ENCODE measurements around the gene AHSA1. TPM values are rescaled to one million over a fixed set of nuclear protein-coding genes. Genes with fewer than 3 reads are reported as not detected.
"Not testable (repeated sequence)": the region's sequence is repeated elsewhere in the genome, so short reads cannot be mapped to it uniquely, and the experiment has no call there.

AHSA1 gene
- total RNA-seq (66.2 TPM), polyA plus RNA-seq (126 TPM)

DNA sequence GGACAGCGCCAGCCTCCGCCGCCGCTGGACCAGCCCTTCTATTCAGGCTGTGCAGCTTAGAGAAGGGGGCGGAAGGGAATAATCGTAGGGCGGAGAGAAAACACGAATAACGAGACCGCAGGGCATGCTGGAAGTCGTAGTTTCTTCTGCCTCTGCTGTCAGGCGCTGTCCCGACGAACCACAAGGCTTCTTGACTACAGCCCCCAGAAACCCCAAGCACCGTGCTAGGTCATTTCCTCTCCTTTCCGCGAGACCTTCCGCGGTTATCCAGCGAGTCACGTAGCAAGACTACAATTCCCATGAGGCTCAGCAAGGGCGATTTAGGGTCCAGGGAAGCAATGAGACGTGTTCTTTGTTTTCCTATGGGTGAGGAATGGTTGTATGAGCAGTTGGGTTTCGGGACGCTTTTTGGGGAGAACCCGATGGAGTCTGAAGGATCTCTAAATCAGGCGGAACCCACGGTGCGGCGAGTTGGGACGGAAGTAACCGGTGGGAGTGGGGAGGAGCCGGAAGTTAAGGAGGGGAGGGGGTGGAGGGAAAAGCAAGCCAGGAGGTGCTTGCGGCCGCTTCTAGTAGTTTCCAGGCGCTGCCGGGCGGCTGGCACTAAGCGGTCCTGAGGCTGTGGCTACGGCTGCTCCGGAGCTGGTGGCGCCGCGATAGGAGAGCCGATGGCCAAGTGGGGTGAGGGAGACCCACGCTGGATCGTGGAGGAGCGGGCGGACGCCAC, at the start of gene AHSA1, which contains the start of gene VIPAS39:
AHSA1 (plus strand) TSS at position 572 of the 727 bp plus-strand sequence; CDS start at position 669, 97 bp downstream.
VIPAS39 (minus strand) TSS at position 80 of the 727 bp plus-strand sequence. CDS start 3,499 bp downstream, outside the sequence.
- H3K27ac ChIP-seq (ENCODE audit: low read depth): peak within 1 kb of the TSS; percentile 84
- no peaks in the 10 kb centered on the region for H3K4me1 ChIP-seq (ENCODE audit: insufficient read depth)
- peak within 1 kb of the TSS; percentile 93 for H3K4me3 ChIP-seq (ENCODE audit: low read depth, low read length)
- under 1% methylated on average over 50 of the region's 50 CpGs for WGBS
- H3K36me3 ChIP-seq (ENCODE audit: insufficient read depth): peaks cover 2% of the 10 kb centered on the region
- peak; percentile 98 for DNase-seq (ENCODE audit: extremely low spot score)

DNA sequence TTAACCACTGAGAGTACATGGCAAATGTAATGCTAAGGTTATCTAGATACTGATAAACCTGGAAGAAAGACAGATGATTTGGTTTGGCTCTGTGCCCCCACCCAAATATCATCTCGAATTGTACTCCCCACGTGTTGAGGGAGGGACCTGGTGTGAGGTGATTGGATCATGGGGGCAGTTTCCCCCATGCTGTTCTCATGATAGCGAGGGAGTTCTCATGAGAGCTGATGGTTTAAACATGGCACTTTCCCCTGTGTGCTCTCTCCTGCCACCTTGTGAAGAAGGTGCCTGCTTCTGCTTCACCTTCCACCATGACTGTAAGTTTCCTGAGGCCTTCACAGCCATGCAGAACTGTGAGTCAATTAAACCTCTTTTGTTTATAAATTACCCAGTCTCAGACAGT, 48.8 kb upstream of the AHSA1 start:
- no peak for DNase-seq (ENCODE audit: extremely low spot score)
- WGBS: 30% methylated on average over 3 of the region's 3 CpGs
- no peak overlapping the region for H3K4me3 ChIP-seq (ENCODE audit: low read depth, low read length)
- H3K4me1 ChIP-seq (ENCODE audit: insufficient read depth): no peaks in the 10 kb centered on the region
- no peak overlapping the region for H3K27ac ChIP-seq (ENCODE audit: low read depth)
- H3K36me3 ChIP-seq (ENCODE audit: insufficient read depth): no peaks in the 10 kb centered on the region

DNA sequence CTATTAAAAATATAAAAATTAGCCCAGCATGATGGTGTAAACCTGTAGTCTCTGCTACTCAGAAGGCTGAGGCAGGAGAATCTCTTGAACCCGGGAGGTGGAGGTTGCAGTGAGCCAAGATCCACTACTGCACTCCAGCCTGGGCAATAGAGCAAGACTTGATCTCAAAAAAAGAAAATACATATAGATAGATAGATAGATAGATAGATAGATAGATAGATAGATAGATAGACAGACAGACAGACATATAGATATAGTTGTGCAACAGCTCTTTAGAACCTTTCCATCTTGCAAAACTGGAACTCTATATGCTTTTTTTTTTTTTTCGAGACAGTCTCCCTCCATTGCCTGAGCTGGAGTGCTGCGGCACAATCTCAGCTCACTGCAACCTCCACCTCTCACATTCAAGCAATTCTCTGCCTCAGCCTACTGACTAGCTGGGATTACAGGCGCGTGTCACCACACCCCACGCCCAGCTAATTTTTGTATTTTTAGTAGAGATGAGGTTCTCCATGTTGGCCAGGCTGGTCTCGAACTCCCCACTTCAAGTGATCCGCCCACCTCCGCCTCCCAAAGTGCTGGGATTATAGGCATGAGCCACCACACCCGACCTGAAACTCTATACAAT, 42.4 kb upstream of the AHSA1 start:
- H3K36me3 ChIP-seq (ENCODE audit: insufficient read depth); H3K4me3 ChIP-seq (ENCODE audit: low read depth, low read length); H3K27ac ChIP-seq (ENCODE audit: low read depth); H3K4me1 ChIP-seq (ENCODE audit: insufficient read depth); DNase-seq (ENCODE audit: extremely low spot score): not testable (repeated sequence)
- WGBS: 94% methylated on average over 10 of the region's 10 CpGs

DNA sequence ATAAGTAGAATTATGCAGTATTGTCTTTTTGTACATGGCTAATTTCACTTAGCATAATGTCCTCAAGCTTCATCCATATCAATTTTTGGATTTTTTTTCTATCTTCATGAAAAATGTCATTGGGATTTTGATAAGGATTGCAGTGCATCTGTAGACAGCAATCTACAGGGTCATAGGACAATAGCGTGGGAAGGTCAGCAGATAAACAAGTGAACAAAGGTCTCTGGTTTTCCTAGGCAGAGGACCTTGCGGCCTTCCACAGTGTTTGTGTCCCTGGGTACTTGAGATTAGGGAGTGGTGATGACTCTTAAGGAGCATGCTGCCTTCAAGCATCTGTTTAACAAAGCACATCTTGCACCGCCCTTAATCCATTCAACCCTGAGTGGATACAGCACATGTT, 41.8 kb upstream of the AHSA1 start:
- H3K27ac ChIP-seq (ENCODE audit: low read depth); H3K36me3 ChIP-seq (ENCODE audit: insufficient read depth); H3K4me1 ChIP-seq (ENCODE audit: insufficient read depth); DNase-seq (ENCODE audit: extremely low spot score); H3K4me3 ChIP-seq (ENCODE audit: low read depth, low read length): not testable (repeated sequence)
- 92% methylated on average over 2 of the region's 3 CpGs for WGBS

DNA sequence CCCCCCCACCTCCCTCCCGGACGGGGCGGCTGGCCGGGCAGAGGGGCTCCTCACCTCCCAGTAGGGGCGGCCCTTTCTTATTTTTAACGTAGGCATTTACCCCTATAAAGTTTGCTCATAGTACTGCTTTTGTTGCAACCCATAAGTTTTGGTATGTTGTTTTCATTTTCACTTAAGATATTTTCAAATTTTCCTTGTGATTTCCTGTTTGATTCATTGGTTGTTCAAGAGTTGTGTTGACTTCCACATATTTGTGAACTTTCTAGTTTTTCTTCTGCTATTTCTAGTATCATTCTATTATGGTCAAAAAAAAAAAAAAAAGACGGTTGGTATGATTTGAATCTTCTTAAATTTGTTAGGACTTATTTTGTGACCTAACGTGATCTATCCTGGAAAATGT, 41.1 kb upstream of the AHSA1 start:
- H3K4me1 ChIP-seq (ENCODE audit: insufficient read depth): no peaks in the 10 kb centered on the region
- 94% methylated on average over 8 of the region's 8 CpGs for WGBS
- no peak for DNase-seq (ENCODE audit: extremely low spot score)
- H3K27ac ChIP-seq (ENCODE audit: low read depth): no peak overlapping the region
- no peaks in the 10 kb centered on the region for H3K36me3 ChIP-seq (ENCODE audit: insufficient read depth)
- H3K4me3 ChIP-seq (ENCODE audit: low read depth, low read length): no peak overlapping the region

DNA sequence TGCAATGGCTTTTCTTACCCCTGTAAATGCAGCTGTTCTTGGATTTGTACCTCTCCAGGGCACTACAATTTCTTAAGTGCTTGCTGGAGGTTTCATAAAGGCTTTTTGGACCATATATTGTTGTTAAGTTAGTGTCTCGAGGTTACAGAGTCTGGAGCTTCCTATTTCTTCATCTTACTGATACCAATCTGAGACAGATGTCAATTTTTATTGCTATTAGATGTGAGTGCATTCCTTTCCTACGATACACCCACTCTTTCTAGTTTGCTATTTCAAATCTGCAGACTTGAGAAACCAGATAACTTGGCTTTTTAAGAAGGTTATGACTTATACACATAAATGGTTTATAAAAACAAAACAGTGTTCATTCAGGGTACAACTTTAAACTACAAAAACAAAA, 36.7 kb upstream of the AHSA1 start:
- H3K36me3 ChIP-seq (ENCODE audit: insufficient read depth): peaks cover 3% of the 10 kb centered on the region
- no peak for DNase-seq (ENCODE audit: extremely low spot score)
- 63% methylated on average over 2 of the region's 2 CpGs for WGBS
- no peak overlapping the region for H3K27ac ChIP-seq (ENCODE audit: low read depth)
- H3K4me1 ChIP-seq (ENCODE audit: insufficient read depth): no peaks in the 10 kb centered on the region
- H3K4me3 ChIP-seq (ENCODE audit: low read depth, low read length): no peak overlapping the region

DNA sequence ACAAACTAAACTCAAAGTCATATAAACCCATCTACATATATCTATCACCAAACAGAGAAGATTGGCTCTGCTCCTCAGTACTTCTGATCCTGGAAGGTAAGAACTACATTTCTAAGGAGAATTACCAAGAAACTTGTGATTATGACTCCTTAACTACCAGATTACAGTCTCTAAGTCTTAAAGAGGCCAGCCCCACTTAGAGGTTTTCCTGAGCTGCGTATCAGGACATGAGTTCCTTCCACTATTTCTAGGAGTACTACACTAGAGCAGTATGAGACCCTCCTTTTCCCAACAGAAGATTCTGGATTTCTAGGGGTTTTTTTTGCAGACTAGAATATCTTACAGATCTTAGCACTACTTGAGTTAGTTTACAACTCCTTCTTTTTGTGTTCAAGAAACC, 34.5 kb upstream of the AHSA1 start, which contains the start of gene NOXRED1:
NOXRED1 (minus strand) TSS at position 101 of the 400 bp plus-strand sequence. CDS start 634 bp downstream, outside the sequence.
- no peak for DNase-seq (ENCODE audit: extremely low spot score)
- no peaks in the 10 kb centered on the region for H3K4me1 ChIP-seq (ENCODE audit: insufficient read depth)
- 99% methylated on average over 1 of the region's 1 CpG for WGBS
- no peak within 1 kb of the TSS for H3K4me3 ChIP-seq (ENCODE audit: low read depth, low read length)
- H3K36me3 ChIP-seq (ENCODE audit: insufficient read depth): peaks cover 7% of the 10 kb centered on the region
- H3K27ac ChIP-seq (ENCODE audit: low read depth): no peak within 1 kb of the TSS

DNA sequence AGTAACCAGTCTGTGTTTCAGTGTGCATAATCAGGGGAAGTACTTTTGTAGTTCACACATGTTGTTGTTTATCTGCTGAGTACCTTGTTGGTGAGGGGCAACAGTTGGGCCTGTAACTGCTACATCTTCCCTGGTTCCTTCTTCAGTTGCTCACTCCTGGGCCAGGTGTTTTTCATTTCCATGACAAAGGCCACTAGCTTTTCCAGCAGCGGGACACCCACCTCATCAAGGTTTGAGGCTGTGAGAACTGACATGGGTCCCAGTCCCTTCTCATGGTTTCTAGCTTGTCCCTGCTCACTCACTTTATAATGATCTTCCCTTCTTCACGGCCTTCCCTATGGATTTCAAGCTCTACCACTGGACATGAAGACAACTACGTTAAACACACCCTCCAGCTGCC, 33.0 kb upstream of the AHSA1 start:
- Histone ChIP-seq H3K27ac (ENCODE audit: low read depth) (no peak overlapping the region), H3K4me3 (ENCODE audit: low read depth, low read length) (no peak overlapping the region), H3K36me3 (ENCODE audit: insufficient read depth) (peaks cover 13% of the 10 kb centered on the region), H3K4me1 (ENCODE audit: insufficient read depth) (no peaks in the 10 kb centered on the region)
- 85% methylated on average over 3 of the region's 3 CpGs for WGBS
- DNase-seq (ENCODE audit: extremely low spot score): no peak

DNA sequence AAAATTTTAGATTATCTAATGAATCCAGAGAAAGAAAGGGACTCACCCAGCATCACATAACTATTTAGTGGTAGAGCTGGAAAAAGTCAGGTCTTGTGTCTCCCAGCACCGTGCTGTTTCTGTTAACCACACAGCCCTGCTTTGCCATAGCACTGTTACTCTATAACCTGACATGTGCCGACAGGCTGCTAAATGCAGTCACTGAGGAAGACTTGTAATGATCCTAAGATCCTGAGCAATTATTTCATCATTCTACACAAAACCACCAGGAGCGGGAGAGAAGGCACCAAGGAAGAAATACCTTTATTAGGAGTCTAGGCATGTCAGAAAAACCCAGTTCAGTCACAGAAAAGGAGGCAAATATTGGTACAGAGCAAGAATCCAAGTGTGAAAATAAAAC, 31.5 kb upstream of the AHSA1 start:
- DNase-seq (ENCODE audit: extremely low spot score): no peak
- peaks cover 13% of the 10 kb centered on the region for H3K36me3 ChIP-seq (ENCODE audit: insufficient read depth)
- no peaks in the 10 kb centered on the region for H3K4me1 ChIP-seq (ENCODE audit: insufficient read depth)
- WGBS: 97% methylated on average over 3 of the region's 3 CpGs
- H3K4me3 ChIP-seq (ENCODE audit: low read depth, low read length): no peak overlapping the region
- H3K27ac ChIP-seq (ENCODE audit: low read depth): no peak overlapping the region

DNA sequence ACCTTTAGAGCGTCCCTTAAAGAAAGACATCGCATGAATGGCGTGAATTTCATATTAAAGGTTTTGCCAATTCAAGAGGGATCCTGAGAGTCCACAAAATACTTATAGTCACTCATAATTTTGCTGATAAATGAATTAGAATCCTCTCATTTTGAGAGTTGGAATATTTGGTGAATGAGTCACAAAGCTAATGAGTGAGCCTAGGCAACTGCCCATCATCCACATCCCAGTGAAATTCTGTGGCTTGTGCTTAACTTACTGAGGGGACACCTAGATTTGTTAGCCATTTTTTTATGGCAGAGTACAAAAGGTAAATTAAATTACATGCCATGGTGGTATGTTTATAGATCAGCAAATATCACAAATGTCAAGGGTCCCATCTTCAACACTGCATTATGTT, 21.9 kb upstream of the AHSA1 start:
- 98% methylated on average over 3 of the region's 3 CpGs for WGBS
- H3K4me3 ChIP-seq (ENCODE audit: low read depth, low read length): no peak overlapping the region
- peaks cover 3% of the 10 kb centered on the region for H3K36me3 ChIP-seq (ENCODE audit: insufficient read depth)
- no peak overlapping the region for H3K27ac ChIP-seq (ENCODE audit: low read depth)
- DNase-seq (ENCODE audit: extremely low spot score): no peak
- H3K4me1 ChIP-seq (ENCODE audit: insufficient read depth): no peaks in the 10 kb centered on the region

DNA sequence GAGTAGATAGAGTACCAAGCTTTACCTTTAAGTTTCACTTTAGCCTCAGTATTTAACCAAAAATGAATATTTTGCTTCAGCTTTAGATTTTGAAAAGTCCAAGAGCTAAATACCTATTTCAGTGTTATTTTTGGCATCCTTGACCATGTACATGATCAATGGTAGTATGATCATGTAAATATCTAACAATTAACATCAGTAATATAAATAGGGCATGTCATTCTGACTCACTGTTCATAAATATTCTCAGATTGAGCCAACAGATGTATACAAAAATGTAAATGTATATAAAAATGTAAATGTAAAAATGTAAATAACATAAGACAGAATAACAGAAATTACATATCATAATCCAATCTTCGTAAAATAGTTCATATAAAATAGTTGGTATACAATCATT, 19.3 kb upstream of the AHSA1 start:
- Histone ChIP-seq H3K36me3 (ENCODE audit: insufficient read depth) (peaks cover 3% of the 10 kb centered on the region), H3K4me1 (ENCODE audit: insufficient read depth) (no peaks in the 10 kb centered on the region), H3K27ac (ENCODE audit: low read depth) (no peak overlapping the region), H3K4me3 (ENCODE audit: low read depth, low read length) (no peak overlapping the region)
- 94% methylated on average over 1 of the region's 1 CpG for WGBS
- no peak for DNase-seq (ENCODE audit: extremely low spot score)

DNA sequence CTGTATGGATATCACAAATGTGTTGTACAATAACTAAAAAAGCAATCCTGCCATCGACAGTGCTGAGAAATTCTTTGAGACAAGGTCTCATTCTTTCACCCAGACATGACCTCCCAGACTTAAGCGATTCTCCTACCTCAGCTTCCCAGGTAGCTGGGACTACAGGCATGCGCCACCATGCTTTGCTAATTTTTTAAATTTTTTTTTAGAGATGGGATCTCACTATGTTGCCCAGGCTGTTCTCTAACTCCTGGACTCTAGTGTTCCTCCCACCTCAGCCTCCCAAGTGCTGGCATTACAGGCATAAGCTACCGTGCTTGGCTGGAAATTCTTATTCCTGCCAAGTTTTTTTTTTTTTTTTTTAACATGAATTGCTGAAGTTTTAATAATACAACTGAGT, 18.0 kb upstream of the AHSA1 start:
- 91% methylated on average over 4 of the region's 4 CpGs for WGBS
- Histone ChIP-seq H3K27ac (ENCODE audit: low read depth) (no peak overlapping the region), H3K36me3 (ENCODE audit: insufficient read depth) (peaks cover 2% of the 10 kb centered on the region)

DNA sequence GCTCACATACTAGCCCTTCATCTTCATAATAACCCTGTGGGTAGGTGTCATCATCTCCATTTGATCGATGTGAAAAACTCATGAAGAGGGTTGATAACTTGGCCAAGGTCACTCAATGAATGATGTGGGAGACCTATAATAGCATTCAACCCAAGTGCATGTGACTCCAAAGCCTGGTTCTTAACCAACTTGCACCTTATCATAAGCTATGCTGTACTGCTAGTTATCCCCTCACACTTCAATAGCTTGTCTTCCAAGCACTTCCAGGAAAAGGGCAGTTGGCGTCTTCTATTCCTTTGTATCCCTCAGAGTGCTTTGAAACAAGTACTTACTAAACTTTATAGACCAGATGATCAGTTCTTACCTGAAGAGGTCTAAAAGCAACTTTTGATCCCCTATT, 15.7 kb upstream of the AHSA1 start:
- WGBS: 92% methylated on average over 2 of the region's 2 CpGs
- H3K36me3 ChIP-seq (ENCODE audit: insufficient read depth): no peaks in the 10 kb centered on the region
- DNase-seq (ENCODE audit: extremely low spot score): no peak
- H3K4me3 ChIP-seq (ENCODE audit: low read depth, low read length): no peak overlapping the region
- H3K27ac ChIP-seq (ENCODE audit: low read depth): no peak overlapping the region
- H3K4me1 ChIP-seq (ENCODE audit: insufficient read depth): no peaks in the 10 kb centered on the region

More for the DNA sequence above, 18.0 kb upstream of the AHSA1 start:
- Histone ChIP-seq H3K4me1 (ENCODE audit: insufficient read depth) (no peaks in the 10 kb centered on the region), H3K4me3 (ENCODE audit: low read depth, low read length) (no peak overlapping the region)
- DNase-seq (ENCODE audit: extremely low spot score): no peak

DNA sequence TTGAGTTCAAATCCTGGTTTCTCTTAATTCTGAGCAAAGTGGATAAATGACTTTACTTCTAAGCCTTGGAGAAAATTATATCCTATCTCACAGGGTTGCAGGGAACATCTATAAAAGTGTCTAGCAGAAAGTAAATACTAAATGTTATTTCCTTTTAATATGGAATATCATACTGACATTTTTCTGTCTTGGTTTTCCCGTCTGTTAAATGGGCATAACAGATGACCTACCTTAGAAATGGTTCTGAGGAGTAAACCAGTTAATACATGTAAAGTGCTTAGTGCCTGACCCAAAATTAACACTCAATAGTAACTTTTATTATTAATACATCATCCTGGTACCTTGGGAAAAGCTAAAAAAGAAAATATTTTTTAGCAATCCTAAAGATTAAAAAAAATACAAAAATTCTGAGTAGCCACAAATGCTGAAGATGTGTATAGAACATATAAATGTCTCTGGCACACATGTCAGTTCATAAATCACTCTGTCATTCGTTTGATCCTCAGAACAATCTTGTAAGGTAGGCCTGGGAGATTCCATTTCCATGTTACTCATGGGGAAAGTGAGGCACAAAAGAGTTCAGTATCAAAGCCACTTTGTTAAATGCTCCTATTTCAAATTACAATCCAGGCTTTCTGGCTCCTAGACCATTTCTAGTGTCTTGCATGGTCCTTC, 1.8 kb upstream of the AHSA1 start:
- DNase-seq (ENCODE audit: extremely low spot score): no peak
- no peaks in the 10 kb centered on the region for H3K4me1 ChIP-seq (ENCODE audit: insufficient read depth)

More for the DNA sequence above, 1.8 kb upstream of the AHSA1 start:
- H3K36me3 ChIP-seq (ENCODE audit: insufficient read depth): peaks cover 2% of the 10 kb centered on the region
- 75% methylated on average over 2 of the region's 2 CpGs for WGBS
- H3K27ac ChIP-seq (ENCODE audit: low read depth): no peak overlapping the region
- H3K4me3 ChIP-seq (ENCODE audit: low read depth, low read length): no peak overlapping the region
